Sigmoid colon (tissue), 7 donors: ENCODE measurements around the gene ARRDC3. TPM values are rescaled to one million over a fixed set of nuclear protein-coding genes. Genes with fewer than 3 reads are reported as not detected.
"Not testable (repeated sequence)": the region's sequence is repeated elsewhere in the genome, so short reads cannot be mapped to it uniquely, and the experiment has no call there.

Experiments
- DNase-seq: peaks from one replicate; pipeline ENCODE4 v3.0.0-alpha.2; 2019
- H3K27ac ChIP-seq, 4 donors: fragments of 200-600 bp; sonication (generic); one replicate each; pipeline ENCODE4 v1.5.1; 2016 to 2019; ENCODE audit warnings: mild to moderate bottlenecking in 1 of 4
- H3K27me3 ChIP-seq, 3 donors: fragments of 200-600 bp; sonication (generic); one replicate each; pipeline ENCODE4 v1.5.1; 2019; ENCODE audit warnings: mild to moderate bottlenecking in 1 of 3
- H3K36me3 ChIP-seq, 4 donors: fragments of 200-600 bp; sonication (generic); one replicate each; pipeline ENCODE4 v1.5.1; 2016 to 2019
- H3K4me1 ChIP-seq, 4 donors: fragments of 200-600 bp; sonication (generic); one replicate each; pipeline ENCODE4 v1.5.1; 2017 to 2019
- H3K4me3 ChIP-seq, 4 donors: fragments of 200-600 bp; sonication (generic); one replicate each; pipeline ENCODE4 v1.5.1; 2017 to 2019; ENCODE audit warnings: mild to moderate bottlenecking in 2 of 4, moderate library complexity in 1 of 4
- H3K9me3 ChIP-seq, 4 donors: fragments of 200-600 bp in 3 of 4; sonication (generic) in 3 of 4; one replicate each; pipeline versions ENCODE4 v1.5.1 to v1.6.1; 2013 to 2019
- EP300 ChIP-seq, 4 donors: sonication (generic); formaldehyde crosslinking; IDR thresholded peaks; one replicate each; pipeline ENCODE4 v1.6.1; 2017; ENCODE audit warnings: antibody characterized with exemption in 4 of 4
- POLR2A ChIP-seq, 2 donors: fragments of 450-650 bp; IDR thresholded peaks; one replicate each; pipeline ENCODE4 v1.6.1; 2016; ENCODE audit warnings: antibody characterized with exemption in 2 of 2, mild to moderate bottlenecking in 2 of 2, moderate library complexity in 2 of 2
- POLR2AphosphoS5 ChIP-seq, 4 donors: sonication (generic); formaldehyde crosslinking; IDR thresholded peaks; one replicate each; pipeline ENCODE4 v1.6.1; 2017; ENCODE audit warnings: antibody characterized with exemption in 4 of 4
- WGBS, 2 donors: extraction: QIAGEN DNeasy Blood & Tissue Kit; methylation state at CpG; one replicate each; pipeline ENCODE4 v1.1.7; 2013; 5-methylcytosine and 5-hydroxymethylcytosine counted together
- intact Hi-C: fragments of 100-400 bp; cut with DNase I; formaldehyde crosslinking; loops from one replicate; pipeline ENCODE4 v1.15.1; 2023
- polyA plus RNA-seq, 3 donors: library from polyadenylated mRNA; stranded (reverse); fragments of 200-250 nt; gene quantifications; one replicate each; pipeline ENCODE4 v1.2.3, GENCODE V29; 2013
- total RNA-seq, 4 donors: library from RNA; depleted of rRNA; stranded (reverse); fragments of >200 nt; gene quantifications; one replicate each; pipeline ENCODE4 v1.1.0, GENCODE V29; 2016
- TF ChIP-seq, protein P1 (sequence below), 4 experiments: fragments of 450-650 bp in 3 of 4; fragments of 200-600 bp in 1 of 4; IDR thresholded peaks; one replicate each; pipeline ENCODE4 v1.5.1; 2016 to 2019; ENCODE audit warnings: antibody characterized with exemption in 4 of 4, mild to moderate bottlenecking in 3 of 4, moderate library complexity in 2 of 4
- donor health status: healthy with polysubstance abuse.
- donor health status: Bipolar disorder and iron deficiency.
- donor health status: healthy.

ARRDC3 gene
- total and polyA plus RNA-seq, 7 donors, result 9.7 to 66.7 (median 35.2) TPM

GRCh38 chr5:91343916-91344315, 39.2 kb downstream of the ARRDC3 start:
- DNase-seq, result no peak
- H3K9me3 ChIP-seq, result no peaks in the 10 kb centered on the region
- intact Hi-C loops, result no loop called here
- no peaks in the 10 kb centered on the region for H3K36me3 ChIP-seq
- H3K27ac ChIP-seq, result no peak overlapping the region
- H3K4me1 ChIP-seq, result peaks cover 0 to 6% (median 0%) of the 10 kb centered on the region in 4 donors
- no peaks in the 10 kb centered on the region for H3K27me3 ChIP-seq
- 79 to 80% methylated on average over 2 of the region's 2 CpGs for WGBS, 2 donors
- no peak overlapping the region for H3K4me3 ChIP-seq
- TF ChIP-seq POLR2A (IDR thresholded peaks at IDR 0.05) (no peak), POLR2AphosphoS5 (IDR thresholded peaks at IDR 0.05) (no peak), EP300 (IDR thresholded peaks at IDR 0.05) (no peak)
- TF ChIP-seq, protein P1, sequence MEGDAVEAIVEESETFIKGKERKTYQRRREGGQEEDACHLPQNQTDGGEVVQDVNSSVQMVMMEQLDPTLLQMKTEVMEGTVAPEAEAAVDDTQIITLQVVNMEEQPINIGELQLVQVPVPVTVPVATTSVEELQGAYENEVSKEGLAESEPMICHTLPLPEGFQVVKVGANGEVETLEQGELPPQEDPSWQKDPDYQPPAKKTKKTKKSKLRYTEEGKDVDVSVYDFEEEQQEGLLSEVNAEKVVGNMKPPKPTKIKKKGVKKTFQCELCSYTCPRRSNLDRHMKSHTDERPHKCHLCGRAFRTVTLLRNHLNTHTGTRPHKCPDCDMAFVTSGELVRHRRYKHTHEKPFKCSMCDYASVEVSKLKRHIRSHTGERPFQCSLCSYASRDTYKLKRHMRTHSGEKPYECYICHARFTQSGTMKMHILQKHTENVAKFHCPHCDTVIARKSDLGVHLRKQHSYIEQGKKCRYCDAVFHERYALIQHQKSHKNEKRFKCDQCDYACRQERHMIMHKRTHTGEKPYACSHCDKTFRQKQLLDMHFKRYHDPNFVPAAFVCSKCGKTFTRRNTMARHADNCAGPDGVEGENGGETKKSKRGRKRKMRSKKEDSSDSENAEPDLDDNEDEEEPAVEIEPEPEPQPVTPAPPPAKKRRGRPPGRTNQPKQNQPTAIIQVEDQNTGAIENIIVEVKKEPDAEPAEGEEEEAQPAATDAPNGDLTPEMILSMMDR (IDR thresholded peaks at IDR 0.05), result no peak

DNA sequence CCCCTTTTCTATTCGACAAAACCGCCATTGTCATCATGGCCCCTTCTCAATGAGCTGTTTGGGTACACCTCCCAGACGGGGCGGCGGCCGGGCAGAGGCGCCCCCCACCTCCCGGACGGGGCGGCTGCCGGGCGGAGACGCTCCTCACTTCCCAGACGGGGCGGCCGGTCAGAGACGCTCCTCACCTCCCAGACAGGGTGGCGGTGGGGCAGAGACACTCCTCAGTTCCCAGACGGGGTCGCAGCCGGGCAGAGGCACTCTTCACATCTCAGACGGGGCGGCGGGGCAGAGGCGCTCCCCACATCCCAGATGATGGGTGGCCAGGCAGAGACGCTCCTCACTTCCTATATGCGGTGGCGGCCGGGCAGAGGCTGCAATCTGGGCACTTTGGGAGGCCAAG, 40.2 kb downstream of the ARRDC3 start:
- H3K27ac ChIP-seq, H3K36me3 ChIP-seq, H3K9me3 ChIP-seq, H3K4me1 ChIP-seq, H3K27me3 ChIP-seq, DNase-seq, H3K4me3 ChIP-seq, intact Hi-C loops: not testable (repeated sequence)
- WGBS, 2 donors, result 96 to 97% methylated on average over 29 of the region's 29 CpGs

DNA sequence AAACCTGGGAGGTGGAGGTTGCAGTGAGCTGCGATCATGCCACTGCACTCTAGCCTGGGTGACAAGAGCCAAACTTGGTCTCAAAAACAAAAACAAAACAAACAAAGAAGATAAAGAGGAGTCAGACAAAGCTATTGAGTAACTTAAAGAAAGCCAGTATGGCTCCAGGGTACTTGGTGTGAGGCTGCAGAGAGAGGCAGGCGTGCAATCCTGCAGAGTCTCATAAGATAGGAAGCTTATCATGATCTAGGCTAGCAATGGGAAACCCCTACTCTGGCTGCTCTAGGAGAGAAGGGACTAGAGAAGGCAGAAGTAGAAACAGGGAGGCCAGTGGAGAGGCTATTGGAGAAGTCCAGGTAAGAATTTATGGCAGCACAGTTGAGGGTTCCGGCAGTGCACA, 42.0 kb downstream of the ARRDC3 start:
- H3K36me3 ChIP-seq, result no peaks in the 10 kb centered on the region
- H3K4me3 ChIP-seq, result no peak overlapping the region
- H3K9me3 ChIP-seq, result no peaks in the 10 kb centered on the region
- H3K27ac ChIP-seq, result no peak overlapping the region
- no peak for DNase-seq
- intact Hi-C loops, result no loop called here
- peaks cover 0 to 6% (median 0%) of the 10 kb centered on the region in 4 donors for H3K4me1 ChIP-seq
- 77 to 98% methylated on average over 3 of the region's 3 CpGs for WGBS, 2 donors
- H3K27me3 ChIP-seq, result no peaks in the 10 kb centered on the region
- TF ChIP-seq EP300 (IDR thresholded peaks at IDR 0.05), result no peak
- no peak for TF ChIP-seq POLR2AphosphoS5 (IDR thresholded peaks at IDR 0.05)
- TF ChIP-seq, protein P1 (IDR thresholded peaks at IDR 0.05), result no peak
- TF ChIP-seq POLR2A (IDR thresholded peaks at IDR 0.05), result no peak

- no peak overlapping the region for H3K4me3 ChIP-seq
- TF ChIP-seq EP300 (IDR thresholded peaks at IDR 0.05), result no peak
- TF ChIP-seq, protein P1 (IDR thresholded peaks at IDR 0.05), result no peak
- TF ChIP-seq POLR2AphosphoS5 (IDR thresholded peaks at IDR 0.05), result no peak
- TF ChIP-seq POLR2A (IDR thresholded peaks at IDR 0.05), result no peak
- DNase-seq, result no peak
- H3K27me3 ChIP-seq, result no peaks in the 10 kb centered on the region
- H3K4me1 ChIP-seq, result peaks cover 0 to 6% (median 0%) of the 10 kb centered on the region in 4 donors
- WGBS, 2 donors, result 95 to 96% methylated on average over 3 of the region's 3 CpGs
- no peaks in the 10 kb centered on the region for H3K36me3 ChIP-seq
- no peaks in the 10 kb centered on the region for H3K9me3 ChIP-seq
- H3K27ac ChIP-seq, result no peak overlapping the region
- intact Hi-C loops, result no loop called here
Observed at GRCh38 chr5:91340532-91340931, 42.6 kb downstream of the ARRDC3 start.

DNA sequence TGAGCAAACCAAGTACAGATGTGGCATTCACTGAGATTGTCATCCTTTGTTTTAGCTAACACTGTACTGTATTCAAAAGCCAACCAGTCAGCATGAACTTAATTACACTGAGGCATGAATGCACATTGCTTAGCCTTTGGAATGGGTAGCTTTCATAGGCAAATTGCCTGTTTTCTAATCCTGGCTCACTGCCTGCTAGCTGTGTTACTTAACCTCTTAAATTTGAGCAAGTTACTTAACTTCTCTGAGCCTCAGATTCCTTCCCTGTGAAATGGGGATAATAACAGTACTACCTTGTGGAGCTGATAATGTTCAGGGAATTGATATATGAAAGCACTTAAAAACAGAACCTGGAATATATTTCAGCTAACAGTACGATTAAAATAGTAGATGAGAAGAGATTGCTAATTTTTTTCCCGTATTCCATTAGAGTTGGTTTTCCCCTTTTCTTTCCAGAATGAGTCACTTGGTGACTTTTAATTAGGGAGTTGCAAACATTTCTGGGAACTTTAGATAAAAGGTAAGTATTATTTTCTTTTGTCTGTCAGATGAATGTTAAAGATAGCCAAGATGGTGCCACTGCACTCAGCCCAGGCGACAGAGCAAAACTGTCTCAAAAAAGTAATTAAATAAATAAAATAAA, 43.9 kb downstream of the ARRDC3 start:
- DNase-seq, result no peak
- 84 to 85% methylated on average over 3 of the region's 3 CpGs for WGBS, 2 donors
- no peaks in the 10 kb centered on the region for H3K9me3 ChIP-seq
- TF ChIP-seq POLR2AphosphoS5 (IDR thresholded peaks at IDR 0.05) (no peak), EP300 (IDR thresholded peaks at IDR 0.05) (no peak), POLR2A (IDR thresholded peaks at IDR 0.05) (no peak)
- TF ChIP-seq, protein P1 (IDR thresholded peaks at IDR 0.05), result no peak
- H3K27me3 ChIP-seq, result no peaks in the 10 kb centered on the region
- intact Hi-C loops, result no loop called here
- H3K36me3 ChIP-seq, result no peaks in the 10 kb centered on the region
- peaks cover 0 to 6% (median 0%) of the 10 kb centered on the region in 4 donors for H3K4me1 ChIP-seq
- no peak overlapping the region for H3K4me3 ChIP-seq
- no peak overlapping the region for H3K27ac ChIP-seq
